K562 (cell line): Measurements from ENCODE around the gene SLCO2A1.

Source experiments
- EHMT2 ChIP-seq: fragments of 450-650 bp; IDR thresholded peaks from 2 replicates; pipeline ENCODE4 v1.6.1; 2018; ENCODE audit warnings: antibody characterized with exemption
- MYC ChIP-seq, 2 experiments: fragments of 250-450 bp in 1 of 2; sonication (Bioruptor Pico) in 1 of 2; IDR thresholded peaks; 2 replicates each; pipeline versions ENCODE4 v1.5.1 to v1.6.1; 2012 to 2021; ENCODE audit warnings: low read depth in 2 of 2, borderline replicate concordance in 1 of 2, improper control_type of control experiment in 1 of 2, low read length in 1 of 2, mild to moderate bottlenecking in 1 of 2, moderate library complexity in 1 of 2
- NELFE ChIP-seq: IDR thresholded peaks from 2 replicates; pipeline ENCODE4 v1.6.1; 2011; ENCODE audit warnings: mild to moderate bottlenecking; ENCODE audit not compliant: insufficient read depth, insufficient read length
- RAD21 ChIP-seq, 2 experiments: fragments of 250-450 bp in 1 of 2; fragments of 450-650 bp in 1 of 2; sonication (Bioruptor Pico) in 1 of 2; formaldehyde crosslinking in 1 of 2; IDR thresholded peaks in 1 of 2; conservative IDR thresholded peaks in 1 of 2; 2 replicates each; pipeline versions ENCODE4 v1.4.0 to v1.8.0; 2020 to 2022; ENCODE audit warnings: mild to moderate bottlenecking in 2 of 2, moderate library complexity in 1 of 2
- ZNF12 ChIP-seq: sonication (generic); formaldehyde crosslinking; IDR thresholded peaks from 2 replicates; pipeline ENCODE4 v1.4.0; 2020; ENCODE audit warnings: mild to moderate bottlenecking, missing genetic modification reagents
- TF ChIP-seq, protein P1 (sequence below): fragments of 200-800 bp; sonication (Bioruptor generic); IDR thresholded peaks from 2 replicates; pipeline ENCODE4 v1.6.1; 2017; ENCODE audit warnings: missing genetic modification characterization, missing compliant biosample characterization
- TF ChIP-seq, protein P2 (sequence below): sonication (generic); formaldehyde crosslinking; IDR thresholded peaks from 2 replicates; pipeline ENCODE4 v1.8.1; 2023; ENCODE audit warnings: mild to moderate bottlenecking, missing genetic modification reagents
- TF ChIP-seq, protein P3 (sequence below): fragments of 250-450 bp; sonication (Bioruptor Pico); IDR thresholded peaks from 2 replicates; pipeline ENCODE4 v1.5.1; 2021; ENCODE audit warnings: mild to moderate bottlenecking
- TF ChIP-seq, protein P4 (sequence below): sonication (generic); formaldehyde crosslinking; IDR thresholded peaks from 2 replicates; pipeline ENCODE4 v1.5.0; 2020; ENCODE audit warnings: missing genetic modification reagents
- TF ChIP-seq, protein P5 (sequence below): fragments of 250-450 bp; sonication (Bioruptor Pico); IDR thresholded peaks from 2 replicates; pipeline ENCODE4 v1.4.0; 2020

DNA sequence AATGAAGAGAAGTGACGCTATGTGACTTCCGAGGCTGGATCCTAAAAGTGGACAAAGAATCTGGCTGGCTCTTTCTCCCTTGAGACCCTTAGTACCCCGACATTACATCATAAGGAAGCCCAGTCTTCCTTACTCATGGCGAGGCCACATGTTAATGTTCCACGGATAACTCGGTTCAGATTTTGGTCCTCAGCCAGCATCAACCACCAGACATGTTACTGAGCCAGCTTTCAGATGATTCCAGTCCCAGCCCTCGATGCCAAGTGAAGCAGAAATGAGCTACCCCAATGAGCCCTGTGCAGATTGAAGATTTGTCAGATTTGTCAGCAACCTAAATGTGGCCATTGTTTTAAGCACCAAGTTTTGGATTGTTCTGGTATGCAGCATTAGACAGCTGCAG lies 46.6 kb downstream of the SLCO2A1 start:
- TF ChIP-seq, protein P1, sequence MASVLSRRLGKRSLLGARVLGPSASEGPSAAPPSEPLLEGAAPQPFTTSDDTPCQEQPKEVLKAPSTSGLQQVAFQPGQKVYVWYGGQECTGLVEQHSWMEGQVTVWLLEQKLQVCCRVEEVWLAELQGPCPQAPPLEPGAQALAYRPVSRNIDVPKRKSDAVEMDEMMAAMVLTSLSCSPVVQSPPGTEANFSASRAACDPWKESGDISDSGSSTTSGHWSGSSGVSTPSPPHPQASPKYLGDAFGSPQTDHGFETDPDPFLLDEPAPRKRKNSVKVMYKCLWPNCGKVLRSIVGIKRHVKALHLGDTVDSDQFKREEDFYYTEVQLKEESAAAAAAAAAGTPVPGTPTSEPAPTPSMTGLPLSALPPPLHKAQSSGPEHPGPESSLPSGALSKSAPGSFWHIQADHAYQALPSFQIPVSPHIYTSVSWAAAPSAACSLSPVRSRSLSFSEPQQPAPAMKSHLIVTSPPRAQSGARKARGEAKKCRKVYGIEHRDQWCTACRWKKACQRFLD (CRISPR knock-in tag): no peak
- no peak for TF ChIP-seq EHMT2
- TF ChIP-seq, protein P2, sequence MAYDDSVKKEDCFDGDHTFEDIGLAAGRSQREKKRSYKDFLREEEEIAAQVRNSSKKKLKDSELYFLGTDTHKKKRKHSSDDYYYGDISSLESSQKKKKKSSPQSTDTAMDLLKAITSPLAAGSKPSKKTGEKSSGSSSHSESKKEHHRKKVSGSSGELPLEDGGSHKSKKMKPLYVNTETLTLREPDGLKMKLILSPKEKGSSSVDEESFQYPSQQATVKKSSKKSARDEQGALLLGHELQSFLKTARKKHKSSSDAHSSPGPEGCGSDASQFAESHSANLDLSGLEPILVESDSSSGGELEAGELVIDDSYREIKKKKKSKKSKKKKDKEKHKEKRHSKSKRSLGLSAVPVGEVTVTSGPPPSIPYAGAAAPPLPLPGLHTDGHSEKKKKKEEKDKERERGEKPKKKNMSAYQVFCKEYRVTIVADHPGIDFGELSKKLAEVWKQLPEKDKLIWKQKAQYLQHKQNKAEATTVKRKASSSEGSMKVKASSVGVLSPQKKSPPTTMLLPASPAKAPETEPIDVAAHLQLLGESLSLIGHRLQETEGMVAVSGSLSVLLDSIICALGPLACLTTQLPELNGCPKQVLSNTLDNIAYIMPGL (CRISPR knock-in tag): no peak
- no peak for TF ChIP-seq MYC (IDR thresholded peaks at IDR 0.05; ENCODE audit: low read depth, low read length)
- TF ChIP-seq MYC (CRISPR knock-in tag; IDR thresholded peaks at IDR 0.05; ENCODE audit: borderline replicate concordance, low read depth): no peak
- TF ChIP-seq ZNF12 (CRISPR knock-in tag): no peak
- no peak for TF ChIP-seq RAD21 (CRISPR knock-in tag; conservative IDR thresholded peaks at IDR 0.05 in 1 of 2, IDR thresholded peaks at IDR 0.05 in 1 of 2)
- TF ChIP-seq, protein P3, sequence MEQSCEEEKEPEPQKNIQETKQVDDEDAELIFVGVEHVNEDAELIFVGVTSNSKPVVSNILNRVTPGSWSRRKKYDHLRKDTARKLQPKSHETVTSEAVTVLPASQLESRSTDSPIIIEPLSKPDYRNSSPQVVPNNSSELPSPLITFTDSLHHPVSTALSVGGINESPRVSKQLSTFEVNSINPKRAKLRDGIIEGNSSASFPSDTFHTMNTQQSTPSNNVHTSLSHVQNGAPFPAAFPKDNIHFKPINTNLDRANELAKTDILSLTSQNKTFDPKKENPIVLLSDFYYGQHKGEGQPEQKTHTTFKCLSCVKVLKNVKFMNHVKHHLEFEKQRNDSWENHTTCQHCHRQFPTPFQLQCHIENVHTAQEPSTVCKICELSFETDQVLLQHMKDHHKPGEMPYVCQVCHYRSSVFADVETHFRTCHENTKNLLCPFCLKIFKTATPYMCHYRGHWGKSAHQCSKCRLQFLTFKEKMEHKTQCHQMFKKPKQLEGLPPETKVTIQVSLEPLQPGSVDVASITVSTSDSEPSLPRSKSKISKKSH (CRISPR knock-in tag): no peak
- no peak for TF ChIP-seq NELFE
- TF ChIP-seq, protein P4, sequence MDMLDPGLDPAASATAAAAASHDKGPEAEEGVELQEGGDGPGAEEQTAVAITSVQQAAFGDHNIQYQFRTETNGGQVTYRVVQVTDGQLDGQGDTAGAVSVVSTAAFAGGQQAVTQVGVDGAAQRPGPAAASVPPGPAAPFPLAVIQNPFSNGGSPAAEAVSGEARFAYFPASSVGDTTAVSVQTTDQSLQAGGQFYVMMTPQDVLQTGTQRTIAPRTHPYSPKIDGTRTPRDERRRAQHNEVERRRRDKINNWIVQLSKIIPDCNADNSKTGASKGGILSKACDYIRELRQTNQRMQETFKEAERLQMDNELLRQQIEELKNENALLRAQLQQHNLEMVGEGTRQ (CRISPR knock-in tag): no peak
- TF ChIP-seq, protein P5, sequence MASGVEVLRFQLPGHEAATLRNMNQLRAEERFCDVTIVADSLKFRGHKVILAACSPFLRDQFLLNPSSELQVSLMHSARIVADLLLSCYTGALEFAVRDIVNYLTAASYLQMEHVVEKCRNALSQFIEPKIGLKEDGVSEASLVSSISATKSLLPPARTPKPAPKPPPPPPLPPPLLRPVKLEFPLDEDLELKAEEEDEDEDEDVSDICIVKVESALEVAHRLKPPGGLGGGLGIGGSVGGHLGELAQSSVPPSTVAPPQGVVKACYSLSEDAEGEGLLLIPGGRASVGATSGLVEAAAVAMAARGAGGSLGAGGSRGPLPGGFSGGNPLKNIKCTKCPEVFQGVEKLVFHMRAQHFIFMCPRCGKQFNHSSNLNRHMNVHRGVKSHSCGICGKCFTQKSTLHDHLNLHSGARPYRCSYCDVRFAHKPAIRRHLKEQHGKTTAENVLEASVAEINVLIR (CRISPR knock-in tag): no peak
